CD14-positive monocyte (primary cell): ENCODE results near the gene SDF4. TPM values are rescaled to one million over a fixed set of nuclear protein-coding genes. Genes with fewer than 3 reads are reported as not detected.

Experiments
- DNase-seq, 3 donors: peaks; one replicate each; pipeline ENCODE4 v3.0.0-alpha.2; 2011 to 2022
- H2AFZ ChIP-seq: 2 replicates; pipeline ENCODE4 v1.6.0; 2012; ENCODE audit warnings: mild to moderate bottlenecking, low read depth, low read length, inconsistent platforms; ENCODE audit not compliant: insufficient read depth, poor library complexity, severe bottlenecking
- H3K27ac ChIP-seq, 2 donors: 1 replicate in 1 of 2; 2 replicates in 1 of 2; pipeline ENCODE4 v1.5.1; 2012 to 2013; ENCODE audit warnings: low read length in 2 of 2, control low read depth in 1 of 2, inconsistent platforms in 1 of 2, low read depth in 1 of 2, mild to moderate bottlenecking in 1 of 2
- H3K27me3 ChIP-seq, 2 donors: one replicate each; pipeline versions ENCODE4 v1.6.0 to v1.6.1; 2011 to 2013; ENCODE audit warnings: low read length in 2 of 2; ENCODE audit not compliant: control insufficient read depth in 2 of 2, insufficient read depth in 2 of 2
- H3K36me3 ChIP-seq, 2 donors: replicated peaks in 1 of 2; 1 replicate in 1 of 2; 2 replicates in 1 of 2; pipeline versions ENCODE4 v1.5.1 to v1.6.1; 2012 to 2013; ENCODE audit warnings: low read length in 2 of 2, control low read depth in 1 of 2, inconsistent platforms in 1 of 2, mild to moderate bottlenecking in 1 of 2; ENCODE audit not compliant: insufficient read depth in 2 of 2, control insufficient read depth in 1 of 2
- H3K4me1 ChIP-seq, 2 donors: 1 replicate in 1 of 2; 2 replicates in 1 of 2; pipeline versions ENCODE4 v1.5.1 to v1.6.1; 2012 to 2013; ENCODE audit warnings: low read length in 2 of 2, control low read depth in 1 of 2, inconsistent platforms in 1 of 2, mild to moderate bottlenecking in 1 of 2, moderate library complexity in 1 of 2; ENCODE audit not compliant: insufficient read depth in 2 of 2, control insufficient read depth in 1 of 2
- H3K4me2 ChIP-seq: replicated peaks from 2 replicates; pipeline ENCODE3; 2012; ENCODE audit warnings: low read length, moderate library complexity, mild to moderate bottlenecking; ENCODE audit not compliant: poor library complexity, severe bottlenecking; ENCODE audit errors: extremely low read depth
- H3K4me3 ChIP-seq, 3 experiments: fragments of 200-600 bp in 1 of 3; sonication (generic) in 1 of 3; replicated peaks in 1 of 3; 1 replicate in 2 of 3; 2 replicates in 1 of 3; pipeline ENCODE4 v1.5.1; 2011 to 2013; ENCODE audit warnings: low read length in 3 of 3, mild to moderate bottlenecking in 3 of 3, control low read depth in 2 of 3, low read depth in 2 of 3, inconsistent platforms in 1 of 3, moderate library complexity in 1 of 3
- H3K79me2 ChIP-seq: 2 replicates; pipeline ENCODE4 v1.6.0; 2012; ENCODE audit warnings: mild to moderate bottlenecking, control low read depth, inconsistent platforms, low read length, moderate library complexity; ENCODE audit not compliant: insufficient read depth
- H3K9ac ChIP-seq: 2 replicates; pipeline ENCODE4 v1.6.0; 2017; ENCODE audit warnings: low read length, mild to moderate bottlenecking; ENCODE audit not compliant: insufficient read depth, poor library complexity, severe bottlenecking
- H3K9me3 ChIP-seq, 2 donors: replicated peaks in 1 of 2; 1 replicate in 1 of 2; 2 replicates in 1 of 2; pipeline versions ENCODE4 v1.5.1 to v1.6.1; 2012 to 2013; ENCODE audit warnings: low read length in 2 of 2, control low read depth in 1 of 2; ENCODE audit not compliant: control insufficient read depth in 1 of 2, insufficient read depth in 1 of 2
- H4K20me1 ChIP-seq: 2 replicates; pipeline ENCODE4 v1.6.0; 2012; ENCODE audit warnings: mild to moderate bottlenecking, low read length, control low read depth, moderate library complexity; ENCODE audit not compliant: insufficient read depth
- H3K27ac Mint-ChIP-seq, 7 donors: one replicate each; pipeline ENCODE4 v1.8.0; 2020; ENCODE audit warnings: mild to moderate bottlenecking in 7 of 7, mixed read lengths in 7 of 7, moderate library complexity in 6 of 7, inconsistent platforms in 2 of 7
- H3K27me3 Mint-ChIP-seq, 3 donors: one replicate each; pipeline ENCODE4 v1.8.0; 2021 to 2022; ENCODE audit warnings: low read depth in 3 of 3, mild to moderate bottlenecking in 3 of 3, mixed read lengths in 3 of 3, moderate library complexity in 3 of 3, inconsistent platforms in 1 of 3
- H3K36me3 Mint-ChIP-seq, 2 donors: one replicate each; pipeline ENCODE4 v1.8.0; 2020; ENCODE audit warnings: mixed read lengths in 2 of 2, inconsistent platforms in 1 of 2, mild to moderate bottlenecking in 1 of 2
- H3K4me1 Mint-ChIP-seq: one replicate; pipeline ENCODE4 v1.8.0; 2020; ENCODE audit warnings: mild to moderate bottlenecking, mixed read lengths
- H3K4me3 Mint-ChIP-seq, 2 donors: one replicate each; pipeline ENCODE4 v1.8.0; 2020; ENCODE audit warnings: mild to moderate bottlenecking in 2 of 2, mixed read lengths in 2 of 2, moderate library complexity in 1 of 2
- H3K9me3 Mint-ChIP-seq, 7 donors: one replicate each; pipeline ENCODE4 v1.8.0; 2020 to 2022; ENCODE audit warnings: mixed read lengths in 7 of 7, mild to moderate bottlenecking in 6 of 7, moderate library complexity in 6 of 7, inconsistent platforms in 2 of 7
- CTCF ChIP-seq: fragments of 200-600 bp; IDR thresholded peaks from one replicate; pipeline ENCODE4 v1.8.0; 2022; ENCODE audit warnings: antibody characterized with exemption, mild to moderate bottlenecking
- WGBS: methylation state at CpG from one replicate; pipeline ENCODE4 v1.1.5; 2013; ENCODE audit warnings: missing lambda C conversion rate; ENCODE audit not compliant: insufficient coverage; 5-methylcytosine and 5-hydroxymethylcytosine counted together
- intact Hi-C, 2 donors: fragments of 100-400 bp; cut with micrococcal nuclease; formaldehyde crosslinking; loops; one replicate each; pipeline versions ENCODE4 v1.15.0 to v1.15.1; 2023
- polyA plus RNA-seq, 3 donors: library from polyadenylated mRNA; depleted of rRNA in 1 of 3; unstranded in 2 of 3; stranded (reverse) in 1 of 3; fragments of 300-500 nt in 2 of 3; fragments of >200 nt in 1 of 3; fragmentation: Illumina TruSeq in 2 of 3; gene quantifications; 1 replicate in 2 of 3; 2 replicates in 1 of 3; pipeline ENCODE4 v1.2.3, GENCODE V29; 2012 to 2021

Gene SDF4
- polyA plus RNA-seq, 3 donors: 81.7 to 98.9 (median 89.0) TPM

DNA sequence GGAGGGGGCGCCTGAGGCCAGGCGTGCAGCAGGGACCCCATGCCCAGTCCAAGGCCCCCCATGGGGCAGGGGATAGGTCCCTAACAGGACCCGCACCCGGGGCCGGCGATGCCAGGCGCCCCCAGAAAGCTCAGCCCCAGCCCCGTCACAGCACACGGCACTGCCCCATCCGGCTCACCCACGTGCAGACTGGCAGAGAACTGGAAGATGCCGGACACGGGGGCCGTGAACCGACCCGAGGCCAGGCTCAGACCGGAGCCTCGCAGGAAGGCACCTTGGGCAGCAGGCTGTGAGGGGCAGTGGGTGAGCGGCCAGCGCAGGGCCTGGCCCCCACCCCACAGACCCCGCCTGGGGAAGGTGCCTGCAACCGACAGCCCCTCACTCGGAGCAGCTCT, 11.5 kb upstream of the SDF4 start:
- Mint-ChIP-seq H3K27ac (no peak overlapping the region), H3K36me3 (no peaks in the 10 kb centered on the region), H3K4me1 (no peaks in the 10 kb centered on the region), H3K9me3 (peaks cover 0 to 2% (median 0%) of the 10 kb centered on the region in 7 donors), H3K4me3 (no peak overlapping the region), H3K27me3 (peaks cover 17 to 50% (median 17%) of the 10 kb centered on the region in 3 donors)
- Histone ChIP-seq H3K4me3 (no peak overlapping the region), H3K79me2 (no peaks in the 10 kb centered on the region), H3K36me3 (no peaks in the 10 kb centered on the region), H3K27me3 (peaks cover 0 to 23% of the 10 kb centered on the region in 2 donors), H3K9ac (no peak overlapping the region), H2AFZ (no peak overlapping the region), H3K9me3 (no peaks in the 10 kb centered on the region), H3K4me1 (no peaks in the 10 kb centered on the region), H3K4me2 (no peak overlapping the region), H4K20me1 (peaks cover 7% of the 10 kb centered on the region), H3K27ac (no peak overlapping the region)
- 91% methylated on average over 22 of the region's 23 CpGs for WGBS
- TF ChIP-seq CTCF: no peak
- intact Hi-C loops: no loop called here
- DNase-seq: no peak

DNA sequence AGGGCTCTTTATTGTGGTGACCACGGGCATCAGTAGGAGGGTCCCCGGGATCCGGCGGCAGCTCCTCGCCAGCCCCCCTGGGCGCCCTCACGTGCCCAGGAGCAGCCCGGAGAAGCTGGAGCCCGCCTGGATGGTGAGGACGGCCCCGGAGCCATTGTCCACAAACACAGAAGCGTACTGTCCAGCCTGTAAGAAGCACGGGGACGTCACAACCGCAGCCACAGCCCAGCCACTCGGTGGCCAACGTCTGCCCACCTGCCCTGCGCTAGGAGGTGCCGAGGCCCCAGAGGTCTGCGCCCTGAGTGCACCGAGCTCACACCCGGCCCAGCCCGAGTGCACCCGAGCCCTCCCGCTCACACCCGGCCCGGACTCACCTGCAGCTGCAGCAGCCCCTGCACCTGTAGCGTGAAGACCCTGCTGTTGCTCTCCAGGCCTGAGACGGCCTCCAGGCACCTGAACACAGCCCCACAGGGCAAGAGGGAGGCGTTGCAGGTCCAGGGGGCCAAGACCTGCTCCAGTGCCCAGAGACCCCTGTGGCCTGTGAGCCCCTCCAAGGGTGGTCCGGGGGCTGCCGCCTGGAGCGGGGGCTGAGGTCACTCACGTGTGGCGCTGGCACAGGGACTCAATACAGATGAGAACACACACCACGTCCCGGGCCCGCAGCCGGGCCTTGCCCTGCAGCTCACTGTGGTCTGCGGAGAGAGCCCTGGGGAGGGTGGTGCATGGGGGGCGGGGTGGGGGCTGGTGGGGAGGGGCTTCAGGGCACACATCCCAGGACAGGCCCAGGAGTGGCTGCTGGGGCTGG, 10.9 kb upstream of the SDF4 start:
- whole genome bisulfite sequencing: 95% methylated on average over 35 of the region's 41 CpGs

More for the DNA sequence above, 10.9 kb upstream of the SDF4 start:
- H3K4me3 ChIP-seq: no peak overlapping the region
- H3K9ac ChIP-seq: no peak overlapping the region
- Mint-ChIP-seq H3K27ac (no peak overlapping the region), H3K36me3 (no peaks in the 10 kb centered on the region), H3K9me3 (peaks cover 0 to 2% (median 0%) of the 10 kb centered on the region in 7 donors), H3K4me3 (no peak overlapping the region), H3K4me1 (no peaks in the 10 kb centered on the region), H3K27me3 (peaks cover 11 to 49% (median 16%) of the 10 kb centered on the region in 3 donors)
- no peaks in the 10 kb centered on the region for H3K36me3 ChIP-seq
- no peaks in the 10 kb centered on the region for H3K9me3 ChIP-seq
- no peak overlapping the region for H3K27ac ChIP-seq
- intact Hi-C loops: no loop called here
- no peak overlapping the region for H2AFZ ChIP-seq
- no peaks in the 10 kb centered on the region for H3K79me2 ChIP-seq
- peaks cover 3% of the 10 kb centered on the region for H4K20me1 ChIP-seq
- no peak for TF ChIP-seq CTCF
- H3K4me2 ChIP-seq: no peak overlapping the region
- H3K27me3 ChIP-seq: peaks cover 0 to 22% of the 10 kb centered on the region in 2 donors
- no peak for DNase-seq
- no peaks in the 10 kb centered on the region for H3K4me1 ChIP-seq
